Hindlimb muscle (tissue), 1 donor: Measurements from ENCODE around the gene ACSBG1. TPM values are rescaled to one million over a fixed set of nuclear protein-coding genes. Genes with fewer than 3 reads are reported as not detected.

ENCODE experiments used
- DNase-seq: peaks from one replicate; pipeline ENCODE4 v3.0.0-alpha.2; 2013
- polyA plus RNA-seq: library from polyadenylated mRNA; unstranded; fragments of 120-200 nt; gene quantifications from one replicate; pipeline ENCODE4 v1.2.1, GENCODE V29; 2013; ENCODE audit not compliant: insufficient read length

Gene ACSBG1
- polyA plus RNA-seq, result 0.44 TPM

- no peak for DNase-seq
Measured at GRCh38 chr15:78234515-78235040, at the start of gene ACSBG1. Gene ACSBG1, minus strand, starts transcription at chr15:78234565. Its CDS starts 64 bp downstream, at chr15:78234501.

GRCh38 chr15:78282324-78282723, 48.0 kb upstream of the ACSBG1 start:
- no peak for DNase-seq

GRCh38 chr15:78280319-78281072, 46.1 kb upstream of the ACSBG1 start:
- no peak for DNase-seq

GRCh38 chr15:78276064-78276943, 41.9 kb upstream of the ACSBG1 start:
- no peak for DNase-seq

GRCh38 chr15:78274994-78275393, 40.6 kb upstream of the ACSBG1 start:
- DNase-seq, result no peak

GRCh38 chr15:78272776-78273175, 38.4 kb upstream of the ACSBG1 start:
- DNase-seq, result no peak

GRCh38 chr15:78272316-78272715, 38.0 kb upstream of the ACSBG1 start:
- no peak for DNase-seq

GRCh38 chr15:78266806-78267205, 32.4 kb upstream of the ACSBG1 start:
- no peak for DNase-seq

GRCh38 chr15:78266229-78266628, 31.9 kb upstream of the ACSBG1 start:
- no peak for DNase-seq

- DNase-seq, result peak; percentile 29
Measured at GRCh38 chr15:78265752-78266224, 31.4 kb upstream of the ACSBG1 start.

- no peak for DNase-seq
Measured at GRCh38 chr15:78265137-78265460, 30.7 kb upstream of the ACSBG1 start.

GRCh38 chr15:78264304-78265136, 30.2 kb upstream of the ACSBG1 start, which contains the start of gene DNAJA4:
Gene DNAJA4, plus strand, starts transcription at chr15:78264562. Its CDS starts 202 bp downstream, at chr15:78264764.
- DNase-seq, result peak; percentile 62

GRCh38 chr15:78263907-78264303, 29.5 kb upstream of the ACSBG1 start:
- DNase-seq, result no peak

- DNase-seq, result no peak
Measured at GRCh38 chr15:78263351-78263781, 29.0 kb upstream of the ACSBG1 start.

GRCh38 chr15:78261062-78261461, 26.7 kb upstream of the ACSBG1 start:
- no peak for DNase-seq

GRCh38 chr15:78260489-78260888, 26.1 kb upstream of the ACSBG1 start:
- DNase-seq, result no peak

- DNase-seq, result no peak
Measured at GRCh38 chr15:78259232-78259631, 24.9 kb upstream of the ACSBG1 start.

- DNase-seq, result no peak
Measured at GRCh38 chr15:78257681-78258080, 23.3 kb upstream of the ACSBG1 start.

GRCh38 chr15:78256044-78256437, 21.7 kb upstream of the ACSBG1 start:
- no peak for DNase-seq

- DNase-seq, result no peak
Measured at GRCh38 chr15:78255421-78256043, 21.2 kb upstream of the ACSBG1 start.

- DNase-seq, result no peak
Measured at GRCh38 chr15:78251136-78251535, 16.8 kb upstream of the ACSBG1 start.

- no peak for DNase-seq
Measured at GRCh38 chr15:78249131-78249530, 14.8 kb upstream of the ACSBG1 start.
